Smooth muscle cell (in vitro differentiated cells): Measurements from ENCODE around the gene ABHD5. TPM values are rescaled to one million over a fixed set of nuclear protein-coding genes. Genes with fewer than 3 reads are reported as not detected.

Source experiments
- DNase-seq: peaks from one replicate; lab custom pipeline; 2025; ENCODE audit not compliant: unreplicated experiment; lab: John Stamatoyannopoulos, UW
- H2AFZ ChIP-seq: fragments of 200-600 bp; sonication (generic); 2 replicates; pipeline ENCODE4 v1.6.0; 2016; ENCODE audit warnings: antibody characterized with exemption, low read depth, mild to moderate bottlenecking
- H3F3A ChIP-seq: fragments of 200-600 bp; sonication (generic); 2 replicates; pipeline ENCODE4 v1.6.0; 2017; ENCODE audit warnings: antibody characterized with exemption, low read depth
- H3K27ac ChIP-seq: fragments of 200-600 bp; sonication (generic); 2 replicates; pipeline ENCODE4 v1.5.1; 2016; ENCODE audit warnings: low read depth, mild to moderate bottlenecking
- H3K27me3 ChIP-seq: fragments of 200-600 bp; sonication (generic); 2 replicates; pipeline ENCODE4 v1.6.1; 2016; ENCODE audit warnings: low read depth, mild to moderate bottlenecking
- H3K36me3 ChIP-seq: fragments of 200-600 bp; sonication (generic); 2 replicates; pipeline ENCODE4 v1.5.1; 2016; ENCODE audit warnings: low read depth
- H3K4me1 ChIP-seq: fragments of 200-600 bp; sonication (generic); 2 replicates; pipeline ENCODE4 v1.5.1; 2016; ENCODE audit warnings: low read depth
- H3K4me2 ChIP-seq: fragments of 200-600 bp; sonication (generic); 2 replicates; pipeline ENCODE4 v1.6.0; 2016; ENCODE audit warnings: mild to moderate bottlenecking
- H3K4me3 ChIP-seq: fragments of 200-600 bp; sonication (generic); 2 replicates; pipeline ENCODE4 v1.5.1; 2016; ENCODE audit warnings: mild to moderate bottlenecking
- H3K79me2 ChIP-seq: fragments of 200-600 bp; sonication (generic); 2 replicates; pipeline ENCODE4 v1.6.0; 2016; ENCODE audit warnings: low read depth, mild to moderate bottlenecking
- H3K9ac ChIP-seq: fragments of 200-600 bp; sonication (generic); 2 replicates; pipeline ENCODE4 v1.6.0; 2016; ENCODE audit warnings: low read depth
- H3K9me3 ChIP-seq: fragments of 200-600 bp; sonication (generic); replicated peaks from 2 replicates; pipeline ENCODE4 v1.5.1; 2016; ENCODE audit warnings: low read depth
- H4K20me1 ChIP-seq: fragments of 200-600 bp; sonication (generic); 2 replicates; pipeline ENCODE4 v1.6.0; 2016; ENCODE audit warnings: low read depth
- WGBS: methylation state at CpG from one replicate; pipeline ENCODE4 v1.1.7; 2016; ENCODE audit warnings: low lambda C conversion rate; 5-methylcytosine and 5-hydroxymethylcytosine counted together
- polyA plus RNA-seq: library from polyadenylated mRNA; unstranded; fragments of >200 nt; fragmentation: Nextera tagmentation; extraction: Ambion mirVana; gene quantifications from 2 replicates; pipeline ENCODE4 v1.2.1, GENCODE V29; 2016
- total RNA-seq: library from RNA; depleted of rRNA; stranded (reverse); fragments of >200 nt; gene quantifications from 2 replicates; pipeline ENCODE4 v1.2.3, GENCODE V29; 2014
- TF ChIP-seq, protein P1 (sequence below): fragments of 200-600 bp; sonication (generic); IDR thresholded peaks from 2 replicates; pipeline ENCODE4 v1.5.1; 2017; ENCODE audit warnings: borderline replicate concordance, mild to moderate bottlenecking, antibody characterized with exemption; ENCODE audit not compliant: insufficient read depth, poor library complexity, severe bottlenecking

The ABHD5 gene
- total and polyA plus RNA-seq, 2 experiments from 2014 or later, result 8.6 to 9.3 TPM

DNA sequence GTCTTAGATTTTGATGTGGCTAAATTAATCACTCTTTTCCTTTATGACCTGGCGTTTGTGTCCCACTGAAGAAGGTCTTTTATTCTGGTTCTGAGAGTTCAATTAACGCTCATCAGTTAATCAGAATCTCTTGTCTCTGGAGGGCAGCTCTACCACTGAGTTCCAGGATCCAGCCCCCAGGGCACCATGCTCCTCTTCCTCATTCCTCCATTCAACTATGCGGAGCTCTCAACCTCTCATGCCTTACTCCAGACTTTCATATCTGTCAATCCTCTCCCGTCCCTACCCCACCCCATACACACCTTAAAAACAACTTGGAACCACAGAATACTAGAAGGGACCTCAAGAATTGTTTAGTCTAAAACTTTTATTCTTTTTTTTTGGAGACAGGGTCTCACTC lies 4.8 kb upstream of the ABHD5 start:
- H3K4me2 ChIP-seq, result no peak overlapping the region

DNA sequence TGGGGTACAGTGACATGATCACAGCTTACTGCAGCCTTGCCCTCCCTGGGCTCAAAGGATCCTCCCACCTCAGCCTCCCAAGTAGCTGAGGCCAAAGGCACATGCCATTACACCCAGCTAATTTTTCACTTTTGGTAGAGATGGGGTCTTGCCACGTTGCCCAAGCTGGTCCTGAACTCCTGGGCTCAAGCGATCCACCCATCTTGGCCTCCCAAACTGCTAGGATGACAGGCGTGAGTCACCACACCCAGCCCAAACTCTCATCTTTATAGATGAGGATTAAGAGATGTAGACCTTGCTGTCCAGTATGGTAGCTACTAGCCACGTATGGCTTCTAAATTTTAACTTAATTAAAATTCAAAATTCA lies 4.4 kb upstream of the ABHD5 start:
- Histone ChIP-seq H3K27ac (no peak overlapping the region), H4K20me1 (no peaks in the 10 kb centered on the region), H3K36me3 (no peaks in the 10 kb centered on the region), H3K4me1 (peaks cover 4% of the 10 kb centered on the region), H3K9me3 (no peaks in the 10 kb centered on the region), H3F3A (no peaks in the 10 kb centered on the region), H2AFZ (no peak overlapping the region), H3K27me3 (no peaks in the 10 kb centered on the region), H3K4me2 (no peak overlapping the region), H3K4me3 (no peak overlapping the region), H3K79me2 (no peaks in the 10 kb centered on the region), H3K9ac (no peak overlapping the region)
- WGBS, result 93% methylated on average over 4 of the region's 4 CpGs
- TF ChIP-seq, protein P1, sequence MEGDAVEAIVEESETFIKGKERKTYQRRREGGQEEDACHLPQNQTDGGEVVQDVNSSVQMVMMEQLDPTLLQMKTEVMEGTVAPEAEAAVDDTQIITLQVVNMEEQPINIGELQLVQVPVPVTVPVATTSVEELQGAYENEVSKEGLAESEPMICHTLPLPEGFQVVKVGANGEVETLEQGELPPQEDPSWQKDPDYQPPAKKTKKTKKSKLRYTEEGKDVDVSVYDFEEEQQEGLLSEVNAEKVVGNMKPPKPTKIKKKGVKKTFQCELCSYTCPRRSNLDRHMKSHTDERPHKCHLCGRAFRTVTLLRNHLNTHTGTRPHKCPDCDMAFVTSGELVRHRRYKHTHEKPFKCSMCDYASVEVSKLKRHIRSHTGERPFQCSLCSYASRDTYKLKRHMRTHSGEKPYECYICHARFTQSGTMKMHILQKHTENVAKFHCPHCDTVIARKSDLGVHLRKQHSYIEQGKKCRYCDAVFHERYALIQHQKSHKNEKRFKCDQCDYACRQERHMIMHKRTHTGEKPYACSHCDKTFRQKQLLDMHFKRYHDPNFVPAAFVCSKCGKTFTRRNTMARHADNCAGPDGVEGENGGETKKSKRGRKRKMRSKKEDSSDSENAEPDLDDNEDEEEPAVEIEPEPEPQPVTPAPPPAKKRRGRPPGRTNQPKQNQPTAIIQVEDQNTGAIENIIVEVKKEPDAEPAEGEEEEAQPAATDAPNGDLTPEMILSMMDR, result no peak
- no peak for DNase-seq

More for the DNA sequence above, 4.8 kb upstream of the ABHD5 start:
- H3K4me1 ChIP-seq, result peaks cover 4% of the 10 kb centered on the region
- no peak for DNase-seq
- H3K79me2 ChIP-seq, result no peaks in the 10 kb centered on the region
- no peaks in the 10 kb centered on the region for H4K20me1 ChIP-seq
- no peaks in the 10 kb centered on the region for H3K9me3 ChIP-seq
- no peaks in the 10 kb centered on the region for H3K36me3 ChIP-seq
- TF ChIP-seq, protein P1, result no peak
- H3K4me3 ChIP-seq, result no peak overlapping the region
- no peak overlapping the region for H3K27ac ChIP-seq
- 87% methylated on average over 4 of the region's 4 CpGs for WGBS
- no peak overlapping the region for H2AFZ ChIP-seq
- no peak overlapping the region for H3K9ac ChIP-seq
- no peaks in the 10 kb centered on the region for H3F3A ChIP-seq
- no peaks in the 10 kb centered on the region for H3K27me3 ChIP-seq

DNA sequence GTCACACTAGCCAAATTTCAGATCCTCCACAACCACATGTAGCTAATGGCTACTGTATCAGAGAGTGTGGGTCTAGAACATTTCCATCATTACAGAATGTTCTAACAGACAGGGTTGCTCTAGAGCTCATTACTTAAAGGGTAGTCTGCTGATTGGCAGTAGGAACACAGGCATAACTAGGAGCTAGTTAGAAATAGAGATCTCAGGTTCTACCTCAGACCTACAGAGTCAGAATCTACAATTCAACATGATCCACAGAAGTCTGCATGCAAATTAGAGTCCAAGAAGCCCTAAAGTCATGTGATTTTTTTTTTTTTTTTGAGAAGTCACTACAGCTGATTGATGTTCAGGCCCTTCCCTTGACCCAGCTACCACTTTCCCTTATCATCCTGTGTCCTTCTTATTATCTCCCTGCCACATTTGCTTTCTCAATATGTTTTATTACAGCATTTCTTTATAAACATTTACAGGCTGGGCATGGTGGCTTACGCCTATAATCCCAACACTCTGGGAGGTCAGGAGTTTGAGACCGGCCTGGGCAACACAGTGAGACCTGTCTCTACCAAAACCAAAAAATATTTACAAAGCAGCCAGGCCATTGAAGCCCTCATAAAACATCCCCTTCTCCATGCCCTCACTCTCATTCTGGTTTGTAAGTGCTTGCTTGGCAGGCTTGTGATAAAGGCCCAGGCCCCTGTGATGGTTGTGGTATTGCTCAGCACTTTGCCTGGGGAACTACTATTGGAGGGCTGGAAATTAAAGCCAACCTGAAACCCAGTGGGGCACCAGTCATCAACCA lies 3.8 kb upstream of the ABHD5 start:
- DNase-seq, result no peak
- Histone ChIP-seq H3K79me2 (peaks cover 3% of the 10 kb centered on the region), H2AFZ (no peak overlapping the region), H3K27ac (no peak overlapping the region), H4K20me1 (no peaks in the 10 kb centered on the region), H3K9ac (no peak overlapping the region), H3K4me1 (peaks cover 8% of the 10 kb centered on the region), H3K9me3 (no peaks in the 10 kb centered on the region), H3K36me3 (no peaks in the 10 kb centered on the region), H3K4me2 (no peak overlapping the region), H3F3A (no peaks in the 10 kb centered on the region), H3K27me3 (no peaks in the 10 kb centered on the region), H3K4me3 (no peak overlapping the region)
- TF ChIP-seq, protein P1, result no peak
- WGBS, result 95% methylated on average over 2 of the region's 2 CpGs

DNA sequence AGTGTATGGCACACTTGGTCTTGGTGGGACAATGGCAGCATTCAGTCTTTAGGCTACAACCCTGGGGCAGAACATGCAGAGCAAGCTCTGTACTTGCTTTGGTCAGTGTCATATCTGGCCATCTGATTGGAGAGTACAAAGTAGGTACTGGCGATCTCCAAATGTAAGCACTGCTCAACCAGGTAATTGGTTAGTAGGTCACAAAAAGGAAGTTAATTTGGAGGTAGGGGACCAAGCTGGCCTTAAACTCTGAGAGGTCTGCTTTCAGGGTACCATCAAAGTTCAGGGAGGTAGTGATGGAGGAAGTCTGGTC lies 3.3 kb upstream of the ABHD5 start:
- H3K4me2 ChIP-seq, result no peak overlapping the region
- H4K20me1 ChIP-seq, result no peaks in the 10 kb centered on the region
- peaks cover 8% of the 10 kb centered on the region for H3K79me2 ChIP-seq
- H3K36me3 ChIP-seq, result no peaks in the 10 kb centered on the region
- H3K4me1 ChIP-seq, result peaks cover 12% of the 10 kb centered on the region
- H3K9me3 ChIP-seq, result no peaks in the 10 kb centered on the region
- no peak overlapping the region for H3K9ac ChIP-seq
- no peaks in the 10 kb centered on the region for H3F3A ChIP-seq
- H3K27ac ChIP-seq, result no peak overlapping the region
- H3K27me3 ChIP-seq, result no peaks in the 10 kb centered on the region
- no peak for DNase-seq
- TF ChIP-seq, protein P1, result no peak
- 100% methylated on average over 1 of the region's 1 CpG for WGBS
- no peak overlapping the region for H2AFZ ChIP-seq
- H3K4me3 ChIP-seq, result no peak overlapping the region
